HEK293 (cell line): ENCODE measurements around the gene SORBS2.

Experiments used
- CTCF ChIA-PET: fragments of 350-600 bp; formaldehyde crosslinking; extraction: SDS; loops from one replicate; lab custom pipeline; 2021; ENCODE audit warnings: antibody characterized with exemption; lab: Yijun Ruan, JAX
- POLR2A ChIA-PET: fragments of 300-600 bp; formaldehyde crosslinking; extraction: SDS; loops from one replicate; lab custom pipeline; 2020; ENCODE audit warnings: antibody characterized with exemption, inconsistent platforms; lab: Yijun Ruan, JAX
- H3K27ac ChIP-seq: fragments of 200-500 bp; sonication (Bioruptor generic); 2 replicates; pipeline ENCODE4 v1.5.1; 2014; ENCODE audit warnings: low read depth, low read length, control low read depth, inconsistent platforms; ENCODE audit errors: extremely low read depth
- H3K36me3 ChIP-seq, 2 experiments: fragments of 200-500 bp in 1 of 2; sonication (Bioruptor generic) in 1 of 2; 1 replicate in 1 of 2; 2 replicates in 1 of 2; pipeline ENCODE4 v1.5.1; 2014 to 2017; ENCODE audit warnings: inconsistent platforms in 2 of 2, low read length in 2 of 2; ENCODE audit not compliant: control insufficient read depth in 2 of 2, insufficient read depth in 1 of 2
- H3K4me1 ChIP-seq: fragments of 200-500 bp; sonication (Bioruptor generic); 2 replicates; pipeline ENCODE4 v1.5.1; 2014; ENCODE audit warnings: mild to moderate bottlenecking, low read length, inconsistent platforms; ENCODE audit not compliant: control insufficient read depth, insufficient read depth
- H3K4me3 ChIP-seq: 2 replicates; pipeline ENCODE4 v1.5.1; 2011; ENCODE audit warnings: low read depth, mild to moderate bottlenecking, control low read depth, low read length, moderate library complexity
- H3K9me3 ChIP-seq: fragments of 200-500 bp; sonication (Bioruptor generic); 2 replicates; pipeline ENCODE4 v1.5.1; 2014; ENCODE audit warnings: low read depth, low read length, inconsistent platforms; ENCODE audit not compliant: control insufficient read depth, insufficient read depth
- BCL11B ChIP-seq: fragments of 450-650 bp; formaldehyde crosslinking; IDR thresholded peaks from 2 replicates; pipeline ENCODE4 v1.5.1; 2016; ENCODE audit warnings: low read depth, missing biosample characterization, missing genetic modification characterization
- GLI2 ChIP-seq: fragments of 450-650 bp; formaldehyde crosslinking; IDR thresholded peaks from 2 replicates; pipeline ENCODE4; 2017; ENCODE audit warnings: missing biosample characterization, missing genetic modification characterization, low read depth, borderline replicate concordance
- KLF1 ChIP-seq: fragments of 450-650 bp; formaldehyde crosslinking; IDR thresholded peaks from 2 replicates; pipeline ENCODE4 v1.5.1; 2016; ENCODE audit warnings: missing biosample characterization, missing genetic modification characterization
- KLF10 ChIP-seq: fragments of 450-650 bp; IDR thresholded peaks from 2 replicates; pipeline ENCODE4 v1.5.1; 2018; ENCODE audit warnings: missing biosample characterization, mild to moderate bottlenecking, missing genetic modification characterization
- MYNN ChIP-seq: fragments of 450-650 bp; formaldehyde crosslinking; IDR thresholded peaks from 2 replicates; pipeline ENCODE4 v1.5.1; 2016; ENCODE audit warnings: missing biosample characterization, missing genetic modification characterization, borderline replicate concordance
- REPIN1 ChIP-seq: fragments of 450-650 bp; formaldehyde crosslinking; IDR thresholded peaks from 2 replicates; pipeline ENCODE4 v1.5.1; 2017; ENCODE audit warnings: missing biosample characterization, missing genetic modification characterization, low read depth
- SP3 ChIP-seq: fragments of 450-650 bp; formaldehyde crosslinking; IDR thresholded peaks from 2 replicates; pipeline ENCODE4 v1.5.1; 2016; ENCODE audit warnings: missing biosample characterization, missing genetic modification characterization
- ZFHX2 ChIP-seq: fragments of 450-650 bp; formaldehyde crosslinking; conservative IDR thresholded peaks from 2 replicates; pipeline ENCODE4 v1.5.1; 2016; ENCODE audit warnings: missing biosample characterization, missing genetic modification characterization
- ZNF121 ChIP-seq: fragments of 450-650 bp; formaldehyde crosslinking; IDR thresholded peaks from 2 replicates; pipeline ENCODE4 v1.5.1; 2016; ENCODE audit warnings: missing biosample characterization, missing genetic modification characterization
- ZNF138 ChIP-seq: fragments of 450-650 bp; formaldehyde crosslinking; IDR thresholded peaks from 2 replicates; pipeline ENCODE4 v1.5.1; 2016; ENCODE audit warnings: missing biosample characterization, missing genetic modification characterization, borderline replicate concordance
- ZNF184 ChIP-seq: fragments of 450-650 bp; IDR thresholded peaks from 2 replicates; pipeline ENCODE4 v1.5.1; 2018; ENCODE audit warnings: missing biosample characterization, mild to moderate bottlenecking, missing genetic modification characterization
- ZNF2 ChIP-seq: fragments of 450-650 bp; formaldehyde crosslinking; IDR thresholded peaks from 2 replicates; pipeline ENCODE4 v1.5.1; 2016; ENCODE audit warnings: missing biosample characterization, missing genetic modification characterization
- ZNF221 ChIP-seq: fragments of 450-650 bp; formaldehyde crosslinking; IDR thresholded peaks from 2 replicates; pipeline ENCODE4 v1.5.1; 2017; ENCODE audit warnings: missing biosample characterization, missing genetic modification characterization, borderline replicate concordance
- ZNF239 ChIP-seq: fragments of 450-650 bp; formaldehyde crosslinking; IDR thresholded peaks from 2 replicates; pipeline ENCODE4 v1.5.1; 2016; ENCODE audit warnings: missing biosample characterization, missing genetic modification characterization
- ZNF350 ChIP-seq: fragments of 450-650 bp; formaldehyde crosslinking; IDR thresholded peaks from 2 replicates; pipeline ENCODE4 v1.5.0; 2017; ENCODE audit warnings: missing biosample characterization, mild to moderate bottlenecking, missing genetic modification characterization
- ZNF521 ChIP-seq: fragments of 450-650 bp; formaldehyde crosslinking; IDR thresholded peaks from 2 replicates; pipeline ENCODE4 v1.5.1; 2017; ENCODE audit warnings: missing biosample characterization, mild to moderate bottlenecking, missing genetic modification characterization
- ZNF571 ChIP-seq: fragments of 450-650 bp; formaldehyde crosslinking; IDR thresholded peaks from 2 replicates; pipeline ENCODE4 v1.5.0; 2017; ENCODE audit warnings: missing biosample characterization, missing genetic modification characterization
- ZNF624 ChIP-seq: fragments of 450-650 bp; formaldehyde crosslinking; IDR thresholded peaks from 2 replicates; pipeline ENCODE4 v1.5.1; 2017; ENCODE audit warnings: missing biosample characterization, missing genetic modification characterization
- ZNF670 ChIP-seq: fragments of 450-650 bp; formaldehyde crosslinking; IDR thresholded peaks from 2 replicates; pipeline ENCODE4 v1.5.1; 2016; ENCODE audit warnings: missing biosample characterization, missing genetic modification characterization, low read depth
- ZNF707 ChIP-seq: fragments of 450-650 bp; formaldehyde crosslinking; IDR thresholded peaks from 2 replicates; pipeline ENCODE4 v1.5.1; 2016; ENCODE audit warnings: missing biosample characterization, missing genetic modification characterization
- ZXDB ChIP-seq: fragments of 450-650 bp; formaldehyde crosslinking; IDR thresholded peaks from 2 replicates; pipeline ENCODE4 v1.5.1; 2016; ENCODE audit warnings: missing biosample characterization, missing genetic modification characterization
- TF ChIP-seq, protein P1 (sequence below): fragments of 450-650 bp; formaldehyde crosslinking; IDR thresholded peaks from 2 replicates; pipeline ENCODE4 v1.5.1; 2016; ENCODE audit warnings: missing biosample characterization, missing genetic modification characterization
- TF ChIP-seq, protein P2 (sequence below): fragments of 450-650 bp; formaldehyde crosslinking; IDR thresholded peaks from 2 replicates; pipeline ENCODE4 v1.5.1; 2016; ENCODE audit warnings: missing biosample characterization, missing genetic modification characterization
- TF ChIP-seq, protein P3 (sequence below): fragments of 450-650 bp; formaldehyde crosslinking; IDR thresholded peaks from 2 replicates; pipeline ENCODE4 v1.5.0; 2017; ENCODE audit warnings: missing biosample characterization, missing genetic modification characterization, borderline replicate concordance
- TF ChIP-seq, protein P4 (sequence below): fragments of 450-650 bp; formaldehyde crosslinking; IDR thresholded peaks from 2 replicates; pipeline ENCODE4 v1.5.1; 2017; ENCODE audit warnings: missing biosample characterization, missing genetic modification characterization
- TF ChIP-seq, protein P5 (sequence below): fragments of 450-650 bp; formaldehyde crosslinking; IDR thresholded peaks from 2 replicates; pipeline ENCODE4 v1.5.1; 2016; ENCODE audit warnings: missing biosample characterization, missing genetic modification characterization

The SORBS2 gene

DNA sequence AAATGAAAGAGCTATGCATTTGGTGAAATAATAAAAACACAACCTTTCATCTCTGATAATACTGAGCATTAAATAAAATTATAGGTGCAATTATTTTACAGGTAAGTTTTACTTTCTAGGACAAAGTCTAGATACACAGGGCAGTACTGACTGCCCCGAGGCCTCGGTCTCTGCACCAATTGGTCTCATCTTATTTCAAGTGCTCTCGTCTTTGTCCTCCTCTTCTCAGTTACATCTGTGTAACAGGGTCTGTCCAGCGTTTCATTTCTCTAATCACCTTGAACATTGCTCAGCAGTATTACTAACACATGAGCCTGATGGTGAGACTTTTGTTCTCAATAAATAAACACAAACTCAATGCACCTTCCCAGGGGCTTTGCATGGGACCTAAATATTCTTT is 44.5 kb downstream of the SORBS2 start:
- TF ChIP-seq ZNF571 (tag by site-specific recombination) (no peak), KLF1 (tag by site-specific recombination) (no peak), BCL11B (tag by site-specific recombination) (no peak), ZNF521 (tag by site-specific recombination) (no peak), ZNF350 (tag by site-specific recombination) (no peak), ZNF707 (tag by site-specific recombination) (no peak)
- TF ChIP-seq, protein P1, sequence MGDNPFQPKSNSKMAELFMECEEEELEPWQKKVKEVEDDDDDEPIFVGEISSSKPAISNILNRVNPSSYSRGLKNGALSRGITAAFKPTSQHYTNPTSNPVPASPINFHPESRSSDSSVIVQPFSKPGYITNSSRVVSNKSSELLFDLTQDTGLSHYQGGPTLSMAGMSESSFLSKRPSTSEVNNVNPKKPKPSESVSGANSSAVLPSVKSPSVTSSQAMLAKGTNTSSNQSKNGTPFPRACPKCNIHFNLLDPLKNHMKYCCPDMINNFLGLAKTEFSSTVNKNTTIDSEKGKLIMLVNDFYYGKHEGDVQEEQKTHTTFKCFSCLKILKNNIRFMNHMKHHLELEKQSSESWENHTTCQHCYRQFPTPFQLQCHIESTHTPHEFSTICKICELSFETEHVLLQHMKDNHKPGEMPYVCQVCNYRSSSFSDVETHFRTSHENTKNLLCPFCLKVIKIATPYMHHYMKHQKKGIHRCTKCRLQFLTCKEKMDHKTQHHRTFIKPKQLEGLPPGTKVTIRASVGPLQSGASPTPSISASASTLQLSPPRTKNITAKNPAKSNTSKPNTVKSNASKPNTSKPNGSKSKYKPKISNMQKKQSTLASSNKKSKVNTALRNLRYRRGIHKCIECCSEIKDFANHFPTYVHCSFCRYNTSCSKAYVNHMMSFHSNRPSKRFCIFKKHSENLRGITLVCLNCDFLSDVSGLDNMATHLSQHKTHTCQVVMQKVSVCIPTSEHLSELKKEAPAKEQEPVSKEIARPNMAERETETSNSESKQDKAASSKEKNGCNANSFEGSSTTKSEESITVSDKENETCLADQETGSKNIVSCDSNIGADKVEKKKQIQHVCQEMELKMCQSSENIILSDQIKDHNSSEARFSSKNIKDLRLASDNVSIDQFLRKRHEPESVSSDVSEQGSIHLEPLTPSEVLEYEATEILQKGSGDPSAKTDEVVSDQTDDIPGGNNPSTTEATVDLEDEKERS (tag by site-specific recombination), result no peak
- ChIA-PET CTCF (no interaction called here), POLR2A (no interaction called here)
- Histone ChIP-seq H3K9me3 (no peaks in the 10 kb centered on the region), H3K27ac (no peak overlapping the region), H3K4me1 (no peaks in the 10 kb centered on the region), H3K36me3 (no peaks in the 10 kb centered on the region), H3K4me3 (no peak overlapping the region)

DNA sequence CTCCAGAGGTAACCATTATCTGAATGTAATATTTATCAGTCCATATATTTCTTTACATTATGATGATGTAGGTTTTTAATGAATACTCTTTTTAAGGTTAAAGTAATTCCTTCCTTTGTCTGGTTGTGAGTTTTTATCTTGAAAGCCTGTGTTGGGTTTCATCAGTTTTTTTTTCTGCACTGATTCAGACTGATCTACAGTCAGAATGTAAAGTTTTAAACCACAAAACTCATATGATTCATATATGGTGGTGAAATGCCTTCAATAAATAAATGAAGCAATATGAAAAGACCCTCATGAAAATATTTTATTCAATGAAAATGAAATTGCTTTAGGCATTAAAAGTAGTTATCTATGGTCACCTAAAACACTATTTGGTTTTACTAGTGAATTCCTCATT is 47.1 kb downstream of the SORBS2 start:
- no peak overlapping the region for H3K27ac ChIP-seq
- CTCF ChIA-PET, result no interaction called here
- H3K36me3 ChIP-seq, result no peaks in the 10 kb centered on the region
- H3K4me1 ChIP-seq, result no peaks in the 10 kb centered on the region
- H3K9me3 ChIP-seq, result no peaks in the 10 kb centered on the region
- no peak for TF ChIP-seq ZNF138
- TF ChIP-seq ZFHX2 (tag by site-specific recombination), result no peak
- TF ChIP-seq GLI2 (tag by site-specific recombination), result no peak
- TF ChIP-seq ZNF184 (tag by site-specific recombination), result no peak
- no peak for TF ChIP-seq ZNF239 (tag by site-specific recombination)
- no peak for TF ChIP-seq ZNF221
- TF ChIP-seq ZNF624 (tag by site-specific recombination), result no peak
- TF ChIP-seq, protein P2, sequence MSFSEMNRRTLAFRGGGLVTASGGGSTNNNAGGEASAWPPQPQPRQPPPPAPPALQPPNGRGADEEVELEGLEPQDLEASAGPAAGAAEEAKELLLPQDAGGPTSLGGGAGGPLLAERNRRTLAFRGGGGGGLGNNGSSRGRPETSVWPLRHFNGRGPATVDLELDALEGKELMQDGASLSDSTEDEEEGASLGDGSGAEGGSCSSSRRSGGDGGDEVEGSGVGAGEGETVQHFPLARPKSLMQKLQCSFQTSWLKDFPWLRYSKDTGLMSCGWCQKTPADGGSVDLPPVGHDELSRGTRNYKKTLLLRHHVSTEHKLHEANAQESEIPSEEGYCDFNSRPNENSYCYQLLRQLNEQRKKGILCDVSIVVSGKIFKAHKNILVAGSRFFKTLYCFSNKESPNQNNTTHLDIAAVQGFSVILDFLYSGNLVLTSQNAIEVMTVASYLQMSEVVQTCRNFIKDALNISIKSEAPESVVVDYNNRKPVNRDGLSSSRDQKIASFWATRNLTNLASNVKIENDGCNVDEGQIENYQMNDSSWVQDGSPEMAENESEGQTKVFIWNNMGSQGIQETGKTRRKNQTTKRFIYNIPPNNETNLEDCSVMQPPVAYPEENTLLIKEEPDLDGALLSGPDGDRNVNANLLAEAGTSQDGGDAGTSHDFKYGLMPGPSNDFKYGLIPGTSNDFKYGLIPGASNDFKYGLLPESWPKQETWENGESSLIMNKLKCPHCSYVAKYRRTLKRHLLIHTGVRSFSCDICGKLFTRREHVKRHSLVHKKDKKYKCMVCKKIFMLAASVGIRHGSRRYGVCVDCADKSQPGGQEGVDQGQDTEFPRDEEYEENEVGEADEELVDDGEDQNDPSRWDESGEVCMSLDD (tag by site-specific recombination), result no peak
- TF ChIP-seq ZNF2 (tag by site-specific recombination), result no peak
- TF ChIP-seq MYNN (tag by site-specific recombination), result no peak
- no peak for TF ChIP-seq ZNF121 (tag by site-specific recombination)
- no peak for TF ChIP-seq ZXDB
- TF ChIP-seq ZNF670 (tag by site-specific recombination), result no peak
- no peak for TF ChIP-seq ZNF350 (tag by site-specific recombination)
- TF ChIP-seq, protein P3, sequence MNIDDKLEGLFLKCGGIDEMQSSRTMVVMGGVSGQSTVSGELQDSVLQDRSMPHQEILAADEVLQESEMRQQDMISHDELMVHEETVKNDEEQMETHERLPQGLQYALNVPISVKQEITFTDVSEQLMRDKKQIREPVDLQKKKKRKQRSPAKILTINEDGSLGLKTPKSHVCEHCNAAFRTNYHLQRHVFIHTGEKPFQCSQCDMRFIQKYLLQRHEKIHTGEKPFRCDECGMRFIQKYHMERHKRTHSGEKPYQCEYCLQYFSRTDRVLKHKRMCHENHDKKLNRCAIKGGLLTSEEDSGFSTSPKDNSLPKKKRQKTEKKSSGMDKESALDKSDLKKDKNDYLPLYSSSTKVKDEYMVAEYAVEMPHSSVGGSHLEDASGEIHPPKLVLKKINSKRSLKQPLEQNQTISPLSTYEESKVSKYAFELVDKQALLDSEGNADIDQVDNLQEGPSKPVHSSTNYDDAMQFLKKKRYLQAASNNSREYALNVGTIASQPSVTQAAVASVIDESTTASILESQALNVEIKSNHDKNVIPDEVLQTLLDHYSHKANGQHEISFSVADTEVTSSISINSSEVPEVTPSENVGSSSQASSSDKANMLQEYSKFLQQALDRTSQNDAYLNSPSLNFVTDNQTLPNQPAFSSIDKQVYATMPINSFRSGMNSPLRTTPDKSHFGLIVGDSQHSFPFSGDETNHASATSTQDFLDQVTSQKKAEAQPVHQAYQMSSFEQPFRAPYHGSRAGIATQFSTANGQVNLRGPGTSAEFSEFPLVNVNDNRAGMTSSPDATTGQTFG (tag by site-specific recombination), result no peak
- no peak for TF ChIP-seq SP3 (tag by site-specific recombination)
- TF ChIP-seq, protein P4, sequence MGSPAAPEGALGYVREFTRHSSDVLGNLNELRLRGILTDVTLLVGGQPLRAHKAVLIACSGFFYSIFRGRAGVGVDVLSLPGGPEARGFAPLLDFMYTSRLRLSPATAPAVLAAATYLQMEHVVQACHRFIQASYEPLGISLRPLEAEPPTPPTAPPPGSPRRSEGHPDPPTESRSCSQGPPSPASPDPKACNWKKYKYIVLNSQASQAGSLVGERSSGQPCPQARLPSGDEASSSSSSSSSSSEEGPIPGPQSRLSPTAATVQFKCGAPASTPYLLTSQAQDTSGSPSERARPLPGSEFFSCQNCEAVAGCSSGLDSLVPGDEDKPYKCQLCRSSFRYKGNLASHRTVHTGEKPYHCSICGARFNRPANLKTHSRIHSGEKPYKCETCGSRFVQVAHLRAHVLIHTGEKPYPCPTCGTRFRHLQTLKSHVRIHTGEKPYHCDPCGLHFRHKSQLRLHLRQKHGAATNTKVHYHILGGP (tag by site-specific recombination), result no peak
- TF ChIP-seq REPIN1 (tag by site-specific recombination), result no peak
- TF ChIP-seq, protein P5, sequence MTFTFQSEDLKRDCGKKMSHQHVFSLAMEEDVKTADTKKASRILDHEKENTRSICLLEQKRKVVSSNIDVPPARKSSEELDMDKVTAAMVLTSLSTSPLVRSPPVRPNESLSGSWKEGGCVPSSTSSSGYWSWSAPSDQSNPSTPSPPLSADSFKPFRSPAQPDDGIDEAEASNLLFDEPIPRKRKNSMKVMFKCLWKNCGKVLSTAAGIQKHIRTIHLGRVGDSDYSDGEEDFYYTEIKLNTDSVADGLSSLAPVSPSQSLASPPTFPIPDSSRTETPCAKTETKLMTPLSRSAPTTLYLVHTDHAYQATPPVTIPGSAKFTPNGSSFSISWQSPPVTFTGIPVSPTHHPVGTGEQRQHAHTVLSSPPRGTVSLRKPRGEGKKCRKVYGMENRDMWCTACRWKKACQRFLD, result no peak
- no peak for TF ChIP-seq KLF10 (tag by site-specific recombination)
- TF ChIP-seq, all 188 proteins: peak for 0
- POLR2A ChIA-PET, result no interaction called here
- no peak overlapping the region for H3K4me3 ChIP-seq
